Panc1 (cell line): ENCODE measurements around the gene TNFAIP1. TPM values are rescaled to one million over a fixed set of nuclear protein-coding genes. Genes with fewer than 3 reads are reported as not detected.

Experiments used
- ATAC-seq: fragments of 200-7000 bp; cut with Tn5 transposase; 2 replicates; pipeline ENCODE4 v1.9.1; 2020; ENCODE audit warnings: mild to moderate bottlenecking, moderate library complexity
- BruUV-seq: library from RNA; stranded (reverse); fragments of 400-500 nt; replicated peaks from 2 replicates; lab custom pipeline; 2021; lab: Mats Ljungman, UMichigan
- CTCF ChIA-PET: fragments of 300-600 bp; sonication (Branson Sonifier 250); formaldehyde crosslinking; loops from one replicate; lab custom pipeline; 2022; ENCODE audit warnings: antibody characterized with exemption; lab: Charles Lee
- POLR2A ChIA-PET: fragments of 300-600 bp; sonication (Branson Sonifier 250); formaldehyde crosslinking; loops from one replicate; lab custom pipeline; 2022; ENCODE audit warnings: antibody characterized with exemption; lab: Charles Lee
- DNase-seq: peaks from one replicate; pipeline ENCODE4 v3.0.0-alpha.2; 2010; ENCODE audit warnings: low read depth, low spot score
- H3K27ac ChIP-seq: 2 replicates; pipeline ENCODE4 v1.5.1; 2011; ENCODE audit warnings: mild to moderate bottlenecking, low read length, inconsistent platforms
- H3K27me3 ChIP-seq: fragments of 200-500 bp; sonication (Bioruptor generic); 2 replicates; pipeline ENCODE4 v1.6.0; 2014; ENCODE audit warnings: low read length, inconsistent platforms; ENCODE audit not compliant: control insufficient read depth, insufficient read depth
- H3K36me3 ChIP-seq: fragments of 200-500 bp; sonication (Bioruptor generic); 2 replicates; pipeline ENCODE4 v1.5.1; 2014; ENCODE audit warnings: inconsistent platforms, mild to moderate bottlenecking, low read length, moderate library complexity; ENCODE audit not compliant: control insufficient read depth, insufficient read depth
- H3K4me1 ChIP-seq: 2 replicates; pipeline ENCODE4 v1.5.1; 2011; ENCODE audit warnings: inconsistent platforms, mild to moderate bottlenecking, low read length, moderate library complexity; ENCODE audit not compliant: control insufficient read depth, insufficient read depth
- H3K4me3 ChIP-seq, 2 experiments: 2 replicates each; pipeline ENCODE4 v1.5.1; 2011 to 2012; ENCODE audit warnings: low read depth in 2 of 2, low read length in 2 of 2, mild to moderate bottlenecking in 2 of 2, inconsistent platforms in 1 of 2, moderate library complexity in 1 of 2
- H3K9me3 ChIP-seq: fragments of 200-500 bp; sonication (Bioruptor generic); 2 replicates; pipeline ENCODE4 v1.5.1; 2014; ENCODE audit warnings: low read depth, mild to moderate bottlenecking, inconsistent platforms, low read length, moderate library complexity; ENCODE audit not compliant: control insufficient read depth, insufficient read depth
- POLR2AphosphoS5 ChIP-seq: IDR thresholded peaks from 2 replicates; pipeline ENCODE4 v1.6.1; 2012; ENCODE audit warnings: mild to moderate bottlenecking, low read depth, low read length, moderate library complexity
- SIN3A ChIP-seq: IDR thresholded peaks from 2 replicates; pipeline ENCODE4 v1.6.1; 2012; ENCODE audit warnings: low read depth, mild to moderate bottlenecking, low read length, moderate library complexity, borderline replicate concordance; ENCODE audit not compliant: insufficient read depth
- TCF7L2 ChIP-seq: IDR thresholded peaks from 2 replicates; pipeline ENCODE4 v1.6.1; 2011; ENCODE audit warnings: mild to moderate bottlenecking, low read depth, low read length, inconsistent platforms
- in situ Hi-C: cut with HindIII; loops from 2 replicates; pipeline ENCODE4 v1.10.0; 2016; ENCODE audit warnings: low sequenced_read_pairs, low pct_unique_long_range_greater_than_20kb
- intact Hi-C: fragments of 100-400 bp; cut with micrococcal nuclease; formaldehyde crosslinking; loops from one replicate; pipeline ENCODE4 v1.10.0; 2022; ENCODE audit not compliant: unreplicated experiment
- total RNA-seq: library from RNA; stranded (reverse); gene quantifications from one replicate; pipeline ENCODE4 v1.2.1, GENCODE V29; 2021; ENCODE audit not compliant: unreplicated experiment
- TF ChIP-seq, protein P1 (sequence below), 2 experiments: IDR thresholded peaks; 2 replicates each; pipeline ENCODE4 v1.6.1; 2011 to 2012; ENCODE audit warnings: low read depth in 2 of 2, control low read depth in 1 of 2, low read length in 1 of 2, mild to moderate bottlenecking in 1 of 2, moderate library complexity in 1 of 2; ENCODE audit not compliant: insufficient read depth in 1 of 2
- TF ChIP-seq, protein P2 (sequence below): fragments of 450-650 bp; IDR thresholded peaks from 2 replicates; pipeline ENCODE4 v1.5.1; 2017; ENCODE audit warnings: mild to moderate bottlenecking

TNFAIP1 gene
- total RNA-seq, 1 experiment from 2014 or later: 55.8 TPM

GRCh38 chr17:28365487-28365886, 29.9 kb downstream of the TNFAIP1 start:
- in situ Hi-C loops (no loop called here), intact Hi-C loops (no loop called here)
- peaks cover 10% of the 10 kb centered on the region for H3K4me1 ChIP-seq

GRCh38 chr17:28366605-28367004, 31.0 kb downstream of the TNFAIP1 start:
- ATAC-seq (no peak), DNase-seq (no peak)
- Histone ChIP-seq H3K4me3 (no peak overlapping the region), H3K27me3 (no peaks in the 10 kb centered on the region), H3K27ac (no peak overlapping the region), H3K36me3 (no peaks in the 10 kb centered on the region), H3K4me1 (peaks cover 17% of the 10 kb centered on the region), H3K9me3 (no peaks in the 10 kb centered on the region)
- TF ChIP-seq, protein P1, sequence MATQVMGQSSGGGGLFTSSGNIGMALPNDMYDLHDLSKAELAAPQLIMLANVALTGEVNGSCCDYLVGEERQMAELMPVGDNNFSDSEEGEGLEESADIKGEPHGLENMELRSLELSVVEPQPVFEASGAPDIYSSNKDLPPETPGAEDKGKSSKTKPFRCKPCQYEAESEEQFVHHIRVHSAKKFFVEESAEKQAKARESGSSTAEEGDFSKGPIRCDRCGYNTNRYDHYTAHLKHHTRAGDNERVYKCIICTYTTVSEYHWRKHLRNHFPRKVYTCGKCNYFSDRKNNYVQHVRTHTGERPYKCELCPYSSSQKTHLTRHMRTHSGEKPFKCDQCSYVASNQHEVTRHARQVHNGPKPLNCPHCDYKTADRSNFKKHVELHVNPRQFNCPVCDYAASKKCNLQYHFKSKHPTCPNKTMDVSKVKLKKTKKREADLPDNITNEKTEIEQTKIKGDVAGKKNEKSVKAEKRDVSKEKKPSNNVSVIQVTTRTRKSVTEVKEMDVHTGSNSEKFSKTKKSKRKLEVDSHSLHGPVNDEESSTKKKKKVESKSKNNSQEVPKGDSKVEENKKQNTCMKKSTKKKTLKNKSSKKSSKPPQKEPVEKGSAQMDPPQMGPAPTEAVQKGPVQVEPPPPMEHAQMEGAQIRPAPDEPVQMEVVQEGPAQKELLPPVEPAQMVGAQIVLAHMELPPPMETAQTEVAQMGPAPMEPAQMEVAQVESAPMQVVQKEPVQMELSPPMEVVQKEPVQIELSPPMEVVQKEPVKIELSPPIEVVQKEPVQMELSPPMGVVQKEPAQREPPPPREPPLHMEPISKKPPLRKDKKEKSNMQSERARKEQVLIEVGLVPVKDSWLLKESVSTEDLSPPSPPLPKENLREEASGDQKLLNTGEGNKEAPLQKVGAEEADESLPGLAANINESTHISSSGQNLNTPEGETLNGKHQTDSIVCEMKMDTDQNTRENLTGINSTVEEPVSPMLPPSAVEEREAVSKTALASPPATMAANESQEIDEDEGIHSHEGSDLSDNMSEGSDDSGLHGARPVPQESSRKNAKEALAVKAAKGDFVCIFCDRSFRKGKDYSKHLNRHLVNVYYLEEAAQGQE (IDR thresholded peaks at IDR 0.05; ENCODE audit: insufficient read depth in 1 of 2, low read depth in 2 of 2, low read length in 1 of 2): no peak
- TF ChIP-seq SIN3A (no peak), POLR2AphosphoS5 (no peak), TCF7L2 (no peak)
- TF ChIP-seq, protein P2, sequence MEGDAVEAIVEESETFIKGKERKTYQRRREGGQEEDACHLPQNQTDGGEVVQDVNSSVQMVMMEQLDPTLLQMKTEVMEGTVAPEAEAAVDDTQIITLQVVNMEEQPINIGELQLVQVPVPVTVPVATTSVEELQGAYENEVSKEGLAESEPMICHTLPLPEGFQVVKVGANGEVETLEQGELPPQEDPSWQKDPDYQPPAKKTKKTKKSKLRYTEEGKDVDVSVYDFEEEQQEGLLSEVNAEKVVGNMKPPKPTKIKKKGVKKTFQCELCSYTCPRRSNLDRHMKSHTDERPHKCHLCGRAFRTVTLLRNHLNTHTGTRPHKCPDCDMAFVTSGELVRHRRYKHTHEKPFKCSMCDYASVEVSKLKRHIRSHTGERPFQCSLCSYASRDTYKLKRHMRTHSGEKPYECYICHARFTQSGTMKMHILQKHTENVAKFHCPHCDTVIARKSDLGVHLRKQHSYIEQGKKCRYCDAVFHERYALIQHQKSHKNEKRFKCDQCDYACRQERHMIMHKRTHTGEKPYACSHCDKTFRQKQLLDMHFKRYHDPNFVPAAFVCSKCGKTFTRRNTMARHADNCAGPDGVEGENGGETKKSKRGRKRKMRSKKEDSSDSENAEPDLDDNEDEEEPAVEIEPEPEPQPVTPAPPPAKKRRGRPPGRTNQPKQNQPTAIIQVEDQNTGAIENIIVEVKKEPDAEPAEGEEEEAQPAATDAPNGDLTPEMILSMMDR: no peak; the same call in 1 of the 2 replicates
- intact Hi-C loops (no loop called here), in situ Hi-C loops (no loop called here)
- ChIA-PET POLR2A (no interaction called here), CTCF (interaction anchor here (0.6 to 1.4 kb wide), 2 partner anchors 50 to 561 kb away, joined by 3 to 4 read pairs; no protein-coding TSS in a partner anchor)
- no TSS peak for BruUV-seq

More at GRCh38 chr17:28365487-28365886, 29.9 kb downstream of the TNFAIP1 start:
- ChIA-PET CTCF (no interaction called here), POLR2A (no interaction called here)
- no peaks in the 10 kb centered on the region for H3K27me3 ChIP-seq
- TF ChIP-seq TCF7L2: no peak
- no peak for TF ChIP-seq SIN3A
- TF ChIP-seq POLR2AphosphoS5: no peak
- TF ChIP-seq, protein P2: no peak
- TF ChIP-seq, protein P1 (IDR thresholded peaks at IDR 0.05; ENCODE audit: insufficient read depth in 1 of 2, low read depth in 2 of 2, low read length in 1 of 2): no peak
- no TSS peak for BruUV-seq
- ATAC-seq (no peak), DNase-seq (no peak)
- no peak overlapping the region for H3K27ac ChIP-seq
- H3K36me3 ChIP-seq: peaks cover 2% of the 10 kb centered on the region
- H3K4me3 ChIP-seq: no peak overlapping the region
- H3K9me3 ChIP-seq: no peaks in the 10 kb centered on the region
